Ishikawa (cell line): ENCODE results near the gene WDR54.

ENCODE experiments used
- CEBPB ChIP-seq: IDR thresholded peaks from 2 replicates; pipeline ENCODE4 v1.6.1; 2012
- EGR1 ChIP-seq: IDR thresholded peaks from 2 replicates; pipeline ENCODE4 v1.6.1; 2012
- EP300 ChIP-seq: IDR thresholded peaks from 2 replicates; pipeline ENCODE4 v1.6.1; 2012; ENCODE audit warnings: borderline replicate concordance
- FOXM1 ChIP-seq: IDR thresholded peaks from 2 replicates; pipeline ENCODE4 v1.6.1; 2012; ENCODE audit warnings: low read depth, borderline replicate concordance
- NFIC ChIP-seq: IDR thresholded peaks from 2 replicates; pipeline ENCODE4 v1.6.1; 2012
- RAD21 ChIP-seq: IDR thresholded peaks from 2 replicates; pipeline ENCODE4 v1.6.1; 2012; ENCODE audit warnings: low read depth
- TAF1 ChIP-seq: IDR thresholded peaks from 2 replicates; pipeline ENCODE4 v1.6.1; 2012; ENCODE audit warnings: low read depth, mild to moderate bottlenecking
- TCF12 ChIP-seq: IDR thresholded peaks from 2 replicates; pipeline ENCODE4 v1.6.1; 2012; ENCODE audit warnings: low read depth
- TEAD4 ChIP-seq: IDR thresholded peaks from 2 replicates; pipeline ENCODE4 v1.6.1; 2012
- YY1 ChIP-seq: IDR thresholded peaks from 2 replicates; pipeline ENCODE4 v1.6.1; 2012; ENCODE audit warnings: low read depth
- TF ChIP-seq, protein P1 (sequence below): IDR thresholded peaks from 2 replicates; pipeline ENCODE4 v1.6.1; 2012; ENCODE audit warnings: low read depth, mild to moderate bottlenecking
- TF ChIP-seq, protein P2 (sequence below): IDR thresholded peaks from 2 replicates; pipeline ENCODE4 v1.6.1; 2012
- TF ChIP-seq, protein P3 (sequence below): IDR thresholded peaks from 2 replicates; pipeline ENCODE4 v1.6.1; 2012

DNA sequence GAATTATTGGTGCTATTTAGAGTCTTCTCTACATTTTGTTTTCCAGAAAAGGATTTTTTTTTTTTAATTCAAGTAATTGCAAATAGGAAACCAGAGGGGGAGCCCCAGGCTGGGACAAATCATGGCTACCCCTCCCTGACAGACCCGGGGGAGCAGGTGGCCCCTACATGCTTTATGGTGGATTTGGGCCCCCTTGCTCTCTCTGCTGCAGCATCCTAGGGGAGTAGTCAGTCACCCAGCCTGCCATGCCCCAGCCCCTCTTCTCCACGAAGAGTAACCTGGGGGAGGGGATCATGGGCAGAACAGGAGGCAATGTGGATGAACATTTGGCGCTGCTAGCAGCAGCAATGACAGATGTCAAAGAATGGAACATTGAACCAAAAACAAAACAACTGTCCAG, 4.8 kb upstream of the WDR54 start:
- TF ChIP-seq YY1: no peak
- no peak for TF ChIP-seq FOXM1
- no peak for TF ChIP-seq EGR1
- TF ChIP-seq RAD21: no peak
- TF ChIP-seq, protein P1, sequence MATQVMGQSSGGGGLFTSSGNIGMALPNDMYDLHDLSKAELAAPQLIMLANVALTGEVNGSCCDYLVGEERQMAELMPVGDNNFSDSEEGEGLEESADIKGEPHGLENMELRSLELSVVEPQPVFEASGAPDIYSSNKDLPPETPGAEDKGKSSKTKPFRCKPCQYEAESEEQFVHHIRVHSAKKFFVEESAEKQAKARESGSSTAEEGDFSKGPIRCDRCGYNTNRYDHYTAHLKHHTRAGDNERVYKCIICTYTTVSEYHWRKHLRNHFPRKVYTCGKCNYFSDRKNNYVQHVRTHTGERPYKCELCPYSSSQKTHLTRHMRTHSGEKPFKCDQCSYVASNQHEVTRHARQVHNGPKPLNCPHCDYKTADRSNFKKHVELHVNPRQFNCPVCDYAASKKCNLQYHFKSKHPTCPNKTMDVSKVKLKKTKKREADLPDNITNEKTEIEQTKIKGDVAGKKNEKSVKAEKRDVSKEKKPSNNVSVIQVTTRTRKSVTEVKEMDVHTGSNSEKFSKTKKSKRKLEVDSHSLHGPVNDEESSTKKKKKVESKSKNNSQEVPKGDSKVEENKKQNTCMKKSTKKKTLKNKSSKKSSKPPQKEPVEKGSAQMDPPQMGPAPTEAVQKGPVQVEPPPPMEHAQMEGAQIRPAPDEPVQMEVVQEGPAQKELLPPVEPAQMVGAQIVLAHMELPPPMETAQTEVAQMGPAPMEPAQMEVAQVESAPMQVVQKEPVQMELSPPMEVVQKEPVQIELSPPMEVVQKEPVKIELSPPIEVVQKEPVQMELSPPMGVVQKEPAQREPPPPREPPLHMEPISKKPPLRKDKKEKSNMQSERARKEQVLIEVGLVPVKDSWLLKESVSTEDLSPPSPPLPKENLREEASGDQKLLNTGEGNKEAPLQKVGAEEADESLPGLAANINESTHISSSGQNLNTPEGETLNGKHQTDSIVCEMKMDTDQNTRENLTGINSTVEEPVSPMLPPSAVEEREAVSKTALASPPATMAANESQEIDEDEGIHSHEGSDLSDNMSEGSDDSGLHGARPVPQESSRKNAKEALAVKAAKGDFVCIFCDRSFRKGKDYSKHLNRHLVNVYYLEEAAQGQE: no peak
- no peak for TF ChIP-seq TAF1
- TF ChIP-seq, protein P2, sequence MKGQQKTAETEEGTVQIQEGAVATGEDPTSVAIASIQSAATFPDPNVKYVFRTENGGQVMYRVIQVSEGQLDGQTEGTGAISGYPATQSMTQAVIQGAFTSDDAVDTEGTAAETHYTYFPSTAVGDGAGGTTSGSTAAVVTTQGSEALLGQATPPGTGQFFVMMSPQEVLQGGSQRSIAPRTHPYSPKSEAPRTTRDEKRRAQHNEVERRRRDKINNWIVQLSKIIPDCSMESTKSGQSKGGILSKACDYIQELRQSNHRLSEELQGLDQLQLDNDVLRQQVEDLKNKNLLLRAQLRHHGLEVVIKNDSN: no peak
- TF ChIP-seq NFIC: no peak
- TF ChIP-seq CEBPB: no peak
- no peak for TF ChIP-seq EP300
- TF ChIP-seq TEAD4: no peak
- TF ChIP-seq TCF12: no peak
- TF ChIP-seq, protein P3, sequence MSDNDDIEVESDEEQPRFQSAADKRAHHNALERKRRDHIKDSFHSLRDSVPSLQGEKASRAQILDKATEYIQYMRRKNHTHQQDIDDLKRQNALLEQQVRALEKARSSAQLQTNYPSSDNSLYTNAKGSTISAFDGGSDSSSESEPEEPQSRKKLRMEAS: no peak
